Measurements from ENCODE around the gene DUSP2.

Gene DUSP2, protein sequence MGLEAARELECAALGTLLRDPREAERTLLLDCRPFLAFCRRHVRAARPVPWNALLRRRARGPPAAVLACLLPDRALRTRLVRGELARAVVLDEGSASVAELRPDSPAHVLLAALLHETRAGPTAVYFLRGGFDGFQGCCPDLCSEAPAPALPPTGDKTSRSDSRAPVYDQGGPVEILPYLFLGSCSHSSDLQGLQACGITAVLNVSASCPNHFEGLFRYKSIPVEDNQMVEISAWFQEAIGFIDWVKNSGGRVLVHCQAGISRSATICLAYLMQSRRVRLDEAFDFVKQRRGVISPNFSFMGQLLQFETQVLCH

GRCh38 chr2:96145036-96145847, at the start of gene DUSP2:
DUSP2 (minus strand) TSS chr2:96145440; CDS start chr2:96145354, 86 bp downstream.
- peak; percentile 72 for DNase-seq

DNA sequence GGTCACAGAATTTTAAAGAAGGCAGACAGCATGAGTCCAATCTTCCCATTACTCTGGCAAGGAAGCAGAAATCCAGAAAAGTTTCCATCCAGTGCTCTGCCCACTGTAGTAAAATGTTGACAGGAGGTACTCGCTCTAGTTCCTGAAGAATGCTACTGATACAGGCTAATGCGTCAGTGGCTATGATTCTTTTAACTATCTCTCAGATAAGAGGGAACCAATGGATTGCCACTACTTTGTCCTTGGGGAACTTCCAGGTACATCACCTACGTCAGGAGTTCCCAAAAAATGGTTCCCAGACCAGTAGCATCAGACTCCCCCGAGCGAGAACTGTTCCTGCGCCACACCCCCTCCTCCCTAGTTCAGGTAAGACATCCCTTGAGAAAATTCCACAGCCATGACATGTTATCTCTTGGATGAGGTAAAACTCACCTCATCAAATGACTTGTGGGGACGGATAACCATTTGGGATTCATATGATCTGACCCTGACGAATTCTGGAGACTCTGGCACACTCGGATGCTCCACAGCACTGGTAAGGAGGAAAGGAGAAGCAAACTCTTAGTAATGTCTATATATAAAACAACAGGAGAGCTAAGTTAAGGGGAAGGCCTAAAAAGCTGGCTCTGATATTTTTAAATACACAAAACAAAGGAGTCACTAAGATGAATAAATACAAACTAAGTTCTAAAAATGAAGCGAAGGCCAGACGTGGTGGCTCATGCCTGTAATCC, 46.9 kb upstream of the DUSP2 start:
- no peak for DNase-seq

DNA sequence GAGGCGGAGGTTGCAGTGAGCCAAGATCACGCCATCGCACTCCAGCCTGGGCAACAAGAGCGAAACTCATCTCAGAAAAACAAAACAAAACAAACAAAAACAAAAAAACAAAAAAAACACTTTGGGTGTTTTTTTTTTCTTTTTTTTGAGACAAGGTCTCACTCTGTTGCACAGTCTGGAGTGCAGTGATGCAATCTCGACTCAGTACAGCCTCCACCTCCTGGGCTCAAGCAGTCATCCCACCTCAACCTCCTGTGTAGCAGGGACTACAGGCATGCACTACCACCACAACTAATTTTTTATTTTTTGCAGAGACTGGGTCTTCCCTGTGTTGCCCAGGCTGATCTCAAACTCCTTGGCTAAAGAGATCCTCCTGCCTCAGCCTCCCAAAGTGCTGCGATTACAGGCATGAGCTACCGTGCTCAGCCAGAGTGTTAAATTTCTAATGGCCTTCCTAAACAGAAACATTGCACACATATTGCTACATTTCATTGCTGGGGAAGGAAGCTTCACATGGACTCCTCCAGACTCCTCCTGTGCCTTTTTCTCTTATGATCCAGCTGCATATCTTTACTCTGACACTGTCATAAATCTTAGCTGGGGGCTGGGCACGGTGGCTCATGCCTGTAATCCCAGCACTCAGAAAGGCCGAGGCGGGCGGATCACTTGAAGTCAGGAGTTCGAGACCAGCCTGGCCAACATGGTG, 43.7 kb upstream of the DUSP2 start:
- no peak for DNase-seq

GRCh38 chr2:96186562-96186961, 41.3 kb upstream of the DUSP2 start:
- DNase-seq: no peak

DNA sequence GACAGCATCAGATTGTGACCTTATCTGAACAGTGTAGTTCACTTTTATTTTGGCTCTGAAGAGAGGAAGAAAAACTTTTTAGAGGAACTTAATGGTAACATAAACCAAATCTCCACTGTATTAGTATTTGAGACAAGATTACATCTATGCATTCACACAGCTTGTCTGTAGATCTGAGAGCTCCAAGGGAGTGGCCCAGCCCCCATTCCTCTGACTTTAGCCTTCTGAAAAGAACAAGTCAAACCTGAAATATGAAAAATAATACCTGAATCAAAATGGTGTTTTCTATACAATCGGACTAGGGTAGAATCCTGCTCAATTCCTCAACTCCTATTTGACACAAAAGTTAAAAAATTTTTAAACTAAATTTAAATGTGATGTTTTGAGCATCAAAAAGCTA, 40.3 kb upstream of the DUSP2 start:
- no peak for DNase-seq

DNA sequence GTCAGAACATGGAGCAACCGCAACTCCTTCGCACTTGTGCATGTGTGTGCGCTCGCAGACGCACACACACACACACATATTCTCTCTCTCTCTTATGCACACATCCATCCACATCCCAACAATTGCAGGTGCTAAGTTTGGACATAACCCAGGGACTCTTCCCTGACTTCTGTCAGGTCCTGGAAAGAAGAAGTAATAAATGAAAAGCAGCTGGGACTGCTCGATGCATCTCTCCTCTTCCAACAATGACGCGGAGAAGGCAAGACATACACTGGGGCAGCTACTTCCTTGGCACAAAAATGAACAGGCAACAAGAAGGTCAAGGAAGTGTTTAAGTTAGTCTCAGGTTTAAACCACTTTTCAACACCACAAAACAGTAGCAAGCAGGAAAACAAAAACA, 39.7 kb upstream of the DUSP2 start:
- no peak for DNase-seq

DNA sequence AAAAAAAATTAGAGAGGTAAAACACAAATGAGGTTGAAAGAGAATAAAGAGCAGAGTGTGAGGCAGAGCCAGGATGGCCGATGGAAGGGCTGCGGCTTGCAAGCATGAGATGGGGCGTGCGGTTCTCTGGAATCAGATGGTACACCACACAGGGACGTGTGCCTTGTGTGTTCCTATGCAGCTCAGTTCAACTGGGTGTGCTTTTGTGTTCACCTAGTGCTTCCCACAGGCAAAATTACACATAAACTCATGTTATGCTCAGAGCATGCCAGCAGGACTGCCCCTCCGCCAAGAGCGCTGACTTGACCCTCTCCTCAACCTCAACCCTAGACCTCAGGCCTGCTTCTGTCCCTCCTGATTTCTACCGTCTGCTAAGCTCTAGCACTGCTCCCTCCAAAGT, 38.9 kb upstream of the DUSP2 start:
- no peak for DNase-seq

- no peak for DNase-seq
Observed at GRCh38 chr2:96181529-96181928, 36.3 kb upstream of the DUSP2 start.

GRCh38 chr2:96180521-96180920, 35.3 kb upstream of the DUSP2 start:
- no peak for DNase-seq

DNA sequence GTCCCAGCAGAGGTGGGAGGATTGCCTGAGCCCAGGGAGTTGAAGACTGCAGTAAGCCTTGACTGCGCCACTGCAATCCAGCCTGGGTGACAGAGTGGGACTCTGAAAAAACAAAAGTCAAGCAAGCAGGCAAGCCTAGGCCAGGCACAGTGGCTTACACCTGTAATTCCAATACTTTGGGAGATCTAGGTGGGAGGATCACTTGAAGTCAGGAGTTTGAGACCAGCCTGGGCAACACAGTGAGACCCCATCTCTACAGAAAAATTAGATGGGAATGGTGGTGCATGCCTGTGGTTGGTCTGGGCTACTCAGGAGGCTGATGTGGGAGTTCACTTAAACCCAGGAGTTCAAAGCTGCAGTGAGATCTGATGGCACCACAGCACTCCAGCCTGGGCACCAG, 34.8 kb upstream of the DUSP2 start:
- no peak for DNase-seq

DNA sequence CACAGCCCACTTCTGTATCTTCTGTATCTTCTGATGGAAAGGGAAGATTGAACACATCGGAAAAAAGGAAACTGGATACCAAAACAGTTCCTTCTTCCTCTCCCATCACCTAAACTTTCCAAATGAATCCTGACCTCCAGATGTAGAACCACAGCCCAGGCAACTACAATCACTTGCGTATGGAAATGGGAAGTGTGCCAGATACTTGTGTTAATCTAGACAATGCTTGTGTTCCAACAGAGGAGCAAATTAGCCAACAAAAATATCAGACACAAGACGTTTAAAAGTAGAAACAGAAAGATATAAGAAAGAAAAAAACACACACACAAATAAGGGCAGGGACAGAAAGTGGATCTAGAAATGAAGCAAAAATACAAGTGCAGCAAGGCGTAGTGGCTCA, 31.4 kb upstream of the DUSP2 start:
- no peak for DNase-seq

DNA sequence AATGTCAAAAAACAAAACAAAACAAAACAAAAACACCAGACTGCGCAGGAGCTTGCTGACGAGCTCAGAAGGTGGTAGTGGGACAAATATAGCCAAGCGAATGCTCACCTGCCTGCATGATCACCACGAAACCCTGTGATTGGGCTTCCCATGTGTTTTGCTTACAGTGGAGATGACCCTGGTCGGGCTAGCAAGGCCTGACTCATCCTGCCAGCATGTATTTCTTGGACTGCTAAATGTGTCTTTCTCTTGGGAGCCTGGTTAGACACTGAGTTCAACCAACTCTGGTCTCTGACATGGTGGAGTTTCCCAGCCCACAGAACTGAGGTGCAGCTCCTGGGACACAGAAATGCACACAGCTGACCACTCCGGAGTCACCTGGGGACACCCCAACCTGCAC, 30.7 kb upstream of the DUSP2 start:
- peak; percentile 39 for DNase-seq

- DNase-seq: peak; percentile 21
Observed at GRCh38 chr2:96174251-96175144, 29.3 kb upstream of the DUSP2 start.

GRCh38 chr2:96171831-96172230, 26.6 kb upstream of the DUSP2 start:
- DNase-seq: no peak

GRCh38 chr2:96170626-96171025, 25.4 kb upstream of the DUSP2 start:
- no peak for DNase-seq

- no peak for DNase-seq
Observed at GRCh38 chr2:96169868-96170507, 24.7 kb upstream of the DUSP2 start.

- DNase-seq: no peak
Observed at GRCh38 chr2:96167407-96168013, 22.3 kb upstream of the DUSP2 start.

DNA sequence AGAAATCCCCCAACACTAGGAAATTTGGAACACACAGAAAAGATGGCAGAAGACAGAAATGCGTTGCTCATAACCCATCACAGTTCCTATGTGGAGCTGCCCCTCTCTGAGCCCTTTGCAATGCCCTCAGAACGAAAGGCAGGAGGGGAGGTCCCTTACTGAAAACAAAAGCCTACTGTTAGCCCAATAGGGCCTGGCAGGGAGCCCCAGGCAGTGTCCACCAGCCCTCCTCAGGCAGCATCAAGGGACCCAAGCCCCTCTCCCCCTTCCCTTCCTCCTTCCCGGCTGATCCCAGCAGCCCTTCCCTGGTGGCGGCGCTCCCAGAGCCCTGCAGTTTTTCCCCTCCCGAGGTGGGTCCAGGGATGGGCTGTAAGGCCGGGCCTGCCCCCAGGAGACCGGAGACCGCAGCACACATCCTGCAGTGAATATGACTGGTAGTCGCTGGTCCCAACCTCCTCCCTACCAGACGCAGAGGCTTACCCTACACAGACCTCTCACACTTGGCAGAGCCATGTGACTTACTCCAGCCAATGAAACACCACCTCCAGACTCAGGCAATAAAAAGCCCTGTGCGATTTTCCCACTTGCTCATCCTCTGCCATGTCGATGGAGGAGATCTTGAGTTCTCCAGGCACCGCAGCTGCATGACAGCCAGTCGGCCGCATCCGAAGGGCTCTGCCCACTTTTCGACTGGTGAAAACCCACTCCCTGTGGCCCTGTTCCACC, 19.4 kb upstream of the DUSP2 start:
- no peak for DNase-seq

DNA sequence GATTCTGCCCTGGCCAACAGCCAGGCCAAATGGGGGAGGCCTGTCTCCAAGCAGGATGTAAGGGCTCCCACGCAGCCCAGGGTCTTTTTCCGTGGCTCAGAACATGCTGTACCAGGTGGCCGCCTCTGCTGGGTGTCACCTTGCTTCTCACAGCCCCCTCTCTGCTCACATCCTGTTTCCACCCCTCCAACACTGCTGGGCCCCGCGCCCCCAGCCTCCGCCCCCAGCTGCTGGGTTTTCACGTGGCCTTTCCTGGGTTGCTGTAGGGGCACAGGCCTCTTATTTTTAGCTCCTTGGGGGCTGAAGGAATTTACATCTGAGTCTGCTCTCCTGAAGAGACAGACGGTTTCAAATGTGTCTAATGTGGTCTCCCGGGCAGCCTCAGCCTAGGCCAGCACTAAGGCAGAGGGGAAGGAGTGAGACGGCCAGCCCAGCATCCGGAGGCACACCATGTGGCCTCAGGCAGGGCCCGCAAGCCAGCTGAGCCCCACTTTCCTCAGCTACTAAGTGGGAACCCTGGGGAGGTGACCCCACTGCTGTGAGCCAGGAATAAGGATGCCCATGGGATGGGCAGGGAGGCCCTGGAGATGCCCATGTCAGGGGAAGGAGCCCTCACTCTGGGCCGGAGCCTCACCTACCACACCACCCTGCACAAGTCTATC, 18.7 kb upstream of the DUSP2 start:
- DNase-seq: no peak

DNA sequence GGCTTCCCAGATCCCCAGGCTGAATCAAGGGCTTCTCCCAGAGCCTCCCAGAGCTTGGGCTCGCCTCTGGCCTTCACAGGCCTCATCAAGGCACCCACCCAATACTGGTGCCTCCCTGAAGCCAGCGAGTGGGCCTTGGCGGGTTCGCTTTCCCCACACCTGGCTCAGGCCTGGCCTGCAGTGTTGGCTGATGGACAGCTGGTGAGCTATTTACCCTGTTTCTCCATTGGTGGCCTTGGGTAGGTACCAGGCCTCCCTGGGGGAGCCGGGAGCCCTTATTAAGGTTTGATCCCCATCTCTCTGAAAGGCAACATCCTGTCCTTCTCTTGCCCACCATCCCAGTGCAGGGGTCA, 18.2 kb upstream of the DUSP2 start:
- no peak for DNase-seq

All from NCI-H226 (cell line).